Measurements from ENCODE around the gene GOLGA6A.
"Not testable (repeated sequence)": the region's sequence is repeated elsewhere in the genome, so short reads cannot be mapped to it uniquely, and the experiment has no call there.

GOLGA6A gene

DNA sequence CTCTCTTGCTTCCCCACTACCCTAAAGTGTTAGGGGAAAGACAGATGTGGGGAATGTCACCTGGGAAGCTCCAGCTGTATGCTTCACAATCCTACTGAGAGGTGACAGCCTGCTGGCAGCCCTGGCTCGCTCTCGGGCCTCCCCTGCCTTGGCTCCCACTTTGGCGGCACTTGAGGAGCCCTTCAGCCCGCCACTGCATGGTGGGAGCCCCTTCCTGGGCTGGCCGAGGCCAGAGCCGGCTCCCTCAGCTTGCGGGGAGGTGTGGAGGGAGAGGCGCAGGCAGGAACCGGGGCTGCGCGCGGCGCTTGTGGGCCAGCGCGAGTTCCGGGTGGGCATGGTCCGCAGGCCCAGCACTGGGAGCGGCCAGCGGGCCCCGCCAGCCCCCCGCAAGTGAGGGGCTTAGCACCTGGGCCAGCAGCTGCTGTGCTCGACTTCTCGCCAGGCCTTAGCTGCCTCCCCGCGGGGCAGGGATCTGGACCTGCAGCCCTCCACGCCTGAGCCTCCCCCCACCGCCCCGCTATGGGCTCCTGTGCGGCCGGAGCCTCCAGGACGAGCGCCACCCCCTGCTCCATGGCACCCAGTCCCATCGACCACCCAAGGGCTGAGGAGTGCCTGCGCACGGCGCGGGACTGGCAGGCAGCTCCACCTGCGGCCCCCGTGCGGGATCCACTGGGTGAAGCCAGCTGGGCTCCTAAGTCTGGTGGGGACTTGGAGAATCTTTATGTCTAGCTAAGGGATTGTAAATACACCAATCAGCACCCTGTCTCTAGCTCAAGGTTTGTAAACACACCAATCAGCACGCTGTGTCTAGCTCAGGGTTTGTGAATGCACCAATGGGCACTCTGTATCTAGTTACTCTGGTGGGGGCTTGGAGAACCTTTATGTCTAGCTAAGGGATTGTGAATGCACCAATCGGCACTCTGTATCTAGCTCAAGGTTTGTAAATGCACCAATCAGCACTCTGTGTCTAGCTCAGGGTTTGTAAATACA, 29.8 kb downstream of the GOLGA6A start:
- DNase-seq, result not testable (repeated sequence)

DNA sequence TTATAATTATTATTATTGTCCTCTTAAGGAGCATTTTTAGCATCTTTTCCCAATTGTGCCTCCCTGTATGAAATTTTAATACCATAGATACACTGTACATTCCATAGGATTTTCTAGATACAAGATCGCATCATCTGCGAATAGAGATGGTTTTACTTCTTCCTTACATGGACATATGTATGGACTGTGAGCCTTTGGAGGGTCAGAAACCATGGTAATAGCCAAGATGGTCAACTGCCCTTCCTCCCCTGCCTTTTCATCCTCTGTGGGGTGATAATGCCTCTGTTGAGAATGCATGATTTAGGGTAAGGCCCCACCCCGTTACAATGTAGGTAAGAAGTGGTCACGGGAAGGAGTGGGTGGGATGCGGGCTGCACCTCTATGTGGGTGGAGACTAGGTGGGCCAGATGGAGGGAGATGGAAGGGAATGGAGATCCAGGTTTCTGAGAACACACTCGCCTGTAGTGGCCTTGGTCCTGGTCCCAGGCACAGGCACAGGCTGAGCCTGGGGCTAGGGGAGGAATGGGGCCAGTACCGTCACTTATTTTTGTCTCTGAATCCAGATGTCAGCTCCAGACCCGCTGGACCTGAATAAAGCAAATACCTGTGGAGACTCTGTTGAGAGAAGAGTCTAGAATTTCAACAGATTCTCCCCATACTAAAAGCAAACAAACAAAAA, 31.7 kb downstream of the GOLGA6A start:
- DNase-seq, result no peak

DNA sequence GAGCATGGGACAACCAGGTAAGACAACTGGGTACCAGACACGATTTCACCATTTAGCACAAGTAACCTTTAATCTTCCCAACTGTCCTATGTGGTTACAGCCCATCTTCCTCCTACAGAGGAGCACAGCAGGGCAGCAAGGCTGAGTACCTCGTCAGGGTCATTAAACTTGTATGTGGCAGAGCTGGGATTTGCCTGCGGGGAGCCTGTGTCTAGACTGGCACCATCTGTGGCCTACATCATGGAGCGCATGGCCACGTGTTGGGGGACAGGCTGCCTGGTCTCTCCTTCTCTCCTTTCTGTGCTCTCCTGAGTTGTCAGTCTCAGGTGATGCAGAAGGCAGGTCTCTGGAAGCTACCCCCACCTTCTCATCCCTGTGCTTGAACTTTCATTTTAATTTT, 32.2 kb downstream of the GOLGA6A start:
- DNase-seq, result no peak

DNA sequence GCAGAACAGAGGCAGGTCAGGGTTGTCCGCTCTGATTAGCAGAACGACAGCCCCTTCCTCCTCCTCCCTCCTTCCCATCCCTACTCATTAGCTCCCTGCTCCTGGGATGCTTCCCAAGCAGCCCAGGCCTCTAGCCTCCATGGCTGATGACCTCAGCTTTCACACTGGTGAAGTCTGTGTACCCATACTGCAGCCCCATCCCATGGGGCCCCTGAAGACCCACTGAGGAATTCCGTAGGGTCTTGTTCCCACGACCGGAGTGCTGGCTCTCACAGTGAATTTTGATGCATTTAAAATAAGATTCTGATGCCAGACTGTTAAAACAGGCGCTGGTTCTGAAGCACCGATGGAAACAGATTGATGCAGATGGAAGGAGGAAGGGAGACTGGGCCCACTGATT, 36.1 kb downstream of the GOLGA6A start:
- DNase-seq, result no peak

DNA sequence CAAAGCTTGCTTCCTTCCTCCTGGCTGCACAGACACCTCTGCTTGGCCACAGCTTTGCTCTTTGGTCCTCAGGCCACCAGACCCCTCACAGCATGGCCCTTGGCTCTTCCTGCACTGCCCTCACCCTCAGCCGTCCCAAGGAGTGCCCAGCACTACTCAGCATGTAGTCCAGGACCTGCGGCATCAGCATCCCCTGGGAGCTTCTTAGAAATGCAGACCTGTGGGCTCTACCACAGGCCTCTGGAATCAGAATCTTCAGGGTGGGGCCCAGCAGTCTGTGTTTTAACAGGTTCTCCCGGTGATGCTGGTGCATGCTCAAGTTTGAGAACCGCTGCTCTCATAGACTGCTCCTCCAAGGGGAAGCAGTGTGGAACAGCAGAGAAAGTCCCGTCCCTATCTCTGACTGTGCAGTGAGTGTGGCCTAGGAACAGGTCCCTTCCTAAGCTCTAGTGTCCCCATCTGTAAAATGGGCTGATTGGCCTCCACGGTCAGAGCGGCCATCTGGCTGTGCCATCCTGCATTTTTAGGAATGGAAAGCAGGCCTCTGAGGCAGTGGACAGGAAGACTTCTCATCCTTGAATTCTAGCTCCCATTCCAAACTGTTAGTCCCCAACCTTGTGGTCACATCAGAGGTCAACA, 36.6 kb downstream of the GOLGA6A start:
- no peak for DNase-seq

DNA sequence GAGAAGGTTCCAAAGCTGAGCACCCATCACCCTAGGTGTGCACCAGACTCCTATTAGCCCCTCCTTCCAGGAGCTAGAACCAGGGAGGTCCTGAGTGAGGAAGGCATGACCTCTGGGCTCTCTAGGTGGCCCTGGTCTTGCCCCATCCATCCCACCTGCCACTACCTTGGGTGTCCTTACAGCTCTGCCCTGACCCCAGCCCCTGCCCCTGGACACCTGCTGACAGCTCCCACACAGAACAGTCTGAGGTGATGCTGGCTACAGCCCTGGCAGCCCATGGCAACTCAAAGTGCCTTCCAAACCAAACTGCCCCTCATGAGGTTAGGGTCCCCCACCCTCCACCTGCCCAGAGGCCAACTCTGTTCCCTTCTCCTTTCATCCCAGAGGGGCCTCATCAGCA, 37.2 kb downstream of the GOLGA6A start:
- DNase-seq, result no peak

DNA sequence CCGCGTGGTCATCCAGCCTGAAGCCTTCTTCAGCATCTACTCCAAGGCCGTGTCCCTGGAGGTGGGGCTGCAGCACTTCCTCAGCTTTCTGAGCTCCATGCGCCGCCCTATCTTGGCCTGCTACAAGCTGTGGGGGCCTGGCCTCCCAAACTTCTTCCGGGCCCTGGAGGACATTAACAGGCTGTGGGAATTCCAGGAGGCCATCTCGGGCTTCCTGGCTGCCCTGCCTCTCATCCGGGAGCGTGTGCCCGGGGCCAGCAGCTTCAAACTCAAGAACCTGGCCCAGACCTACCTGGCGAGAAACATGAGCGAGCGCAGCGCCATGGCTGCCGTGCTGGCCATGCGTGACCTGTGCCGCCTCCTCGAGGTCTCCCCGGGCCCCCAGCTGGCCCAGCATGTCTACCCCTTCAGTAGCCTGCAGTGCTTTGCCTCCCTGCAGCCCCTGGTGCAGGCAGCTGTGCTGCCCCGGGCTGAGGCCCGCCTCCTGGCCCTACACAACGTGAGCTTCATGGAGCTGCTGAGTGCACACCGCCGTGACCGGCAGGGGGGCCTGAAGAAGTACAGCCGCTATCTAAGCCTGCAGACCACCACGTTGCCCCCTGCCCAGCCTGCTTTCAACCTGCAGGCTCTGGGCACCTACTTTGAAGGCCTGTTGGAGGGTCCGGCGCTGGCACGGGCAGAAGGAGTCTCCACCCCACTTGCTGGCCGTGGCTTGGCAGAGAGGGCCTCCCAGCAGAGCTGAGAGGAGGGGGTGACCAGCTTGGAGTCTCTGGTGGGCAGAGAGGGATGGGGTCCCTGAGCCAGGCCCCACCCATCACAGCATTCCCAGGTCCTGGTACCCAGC, 37.9 kb downstream of the GOLGA6A start:
- DNase-seq, result no peak

DNA sequence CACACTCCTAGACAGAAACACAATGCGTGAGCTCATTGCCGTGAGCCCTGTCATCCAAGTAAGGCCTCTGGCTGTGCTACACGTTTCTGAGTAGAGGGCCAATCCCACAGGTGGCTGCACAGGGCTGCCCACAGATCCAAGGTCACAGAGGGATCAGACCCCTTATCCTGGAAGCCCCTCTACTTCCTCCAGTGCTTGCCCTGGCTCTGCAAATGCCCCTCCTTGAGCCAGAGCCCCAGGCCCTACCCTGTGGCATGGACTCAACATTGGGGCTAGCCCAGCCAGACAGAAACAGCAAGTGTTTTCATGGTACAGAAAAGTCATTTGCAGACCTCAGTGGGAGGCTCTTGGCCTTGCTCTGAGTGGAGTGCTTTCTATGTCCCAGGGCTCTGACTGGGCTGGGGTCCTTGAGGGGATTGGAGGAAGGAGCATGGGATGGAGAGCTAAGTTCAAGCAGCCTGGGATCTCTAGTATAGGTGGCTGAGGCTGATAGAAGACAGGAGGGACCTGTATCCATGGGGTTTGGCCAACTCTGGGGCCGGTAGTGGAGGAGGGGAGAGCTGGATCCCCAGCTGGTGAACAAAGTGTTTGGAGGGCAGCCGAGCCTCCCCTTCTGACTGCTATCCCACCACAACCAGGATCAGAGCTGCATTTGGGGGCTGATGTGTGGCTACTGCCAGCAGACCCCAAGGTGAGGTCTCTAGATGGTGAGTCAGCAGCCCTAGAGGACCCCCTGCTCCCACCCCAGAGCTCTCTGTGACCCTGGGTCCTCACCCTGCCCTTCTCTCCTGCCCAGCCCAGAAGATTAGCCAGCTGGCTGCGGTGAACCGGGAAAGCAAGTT, 38.7 kb downstream of the GOLGA6A start:
- DNase-seq, result no peak

DNA sequence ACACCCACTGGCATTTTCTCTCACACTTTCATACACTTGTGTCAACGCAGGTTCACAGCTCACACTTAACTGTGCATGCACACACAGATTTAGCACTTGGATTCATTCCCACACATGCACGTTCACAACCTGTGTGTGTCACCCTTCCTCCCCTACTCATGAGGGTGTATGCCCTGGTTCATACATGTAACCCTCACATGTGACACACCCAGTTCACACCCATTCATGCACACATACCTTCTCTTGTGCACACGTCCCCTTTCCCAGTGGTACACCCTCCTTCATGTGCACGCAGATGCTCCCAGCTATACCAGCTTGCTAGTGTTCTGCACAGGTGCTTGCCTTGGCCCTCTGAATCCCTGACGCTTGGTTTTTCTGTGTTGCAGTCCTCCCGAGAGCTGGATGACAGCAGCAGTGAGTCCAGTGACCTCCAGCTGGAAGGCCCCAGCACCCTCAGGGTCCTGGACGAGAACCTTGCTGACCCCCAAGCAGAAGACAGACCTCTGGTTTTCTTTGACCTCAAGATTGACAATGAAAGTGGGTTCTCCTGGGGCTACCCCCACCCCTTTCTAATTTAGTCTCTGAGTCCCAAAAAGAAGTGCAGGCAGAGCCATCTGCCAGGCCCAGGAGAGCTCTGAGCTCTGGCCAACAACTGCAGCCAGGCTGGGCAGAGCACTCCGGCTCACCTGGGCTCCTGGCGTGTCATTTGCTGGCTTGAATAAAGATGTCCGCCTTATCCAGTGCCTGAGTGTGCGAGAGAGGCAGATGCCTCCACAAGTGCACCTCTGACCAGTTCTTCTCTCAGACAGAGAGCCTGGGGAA, 39.5 kb downstream of the GOLGA6A start:
- DNase-seq, result no peak

DNA sequence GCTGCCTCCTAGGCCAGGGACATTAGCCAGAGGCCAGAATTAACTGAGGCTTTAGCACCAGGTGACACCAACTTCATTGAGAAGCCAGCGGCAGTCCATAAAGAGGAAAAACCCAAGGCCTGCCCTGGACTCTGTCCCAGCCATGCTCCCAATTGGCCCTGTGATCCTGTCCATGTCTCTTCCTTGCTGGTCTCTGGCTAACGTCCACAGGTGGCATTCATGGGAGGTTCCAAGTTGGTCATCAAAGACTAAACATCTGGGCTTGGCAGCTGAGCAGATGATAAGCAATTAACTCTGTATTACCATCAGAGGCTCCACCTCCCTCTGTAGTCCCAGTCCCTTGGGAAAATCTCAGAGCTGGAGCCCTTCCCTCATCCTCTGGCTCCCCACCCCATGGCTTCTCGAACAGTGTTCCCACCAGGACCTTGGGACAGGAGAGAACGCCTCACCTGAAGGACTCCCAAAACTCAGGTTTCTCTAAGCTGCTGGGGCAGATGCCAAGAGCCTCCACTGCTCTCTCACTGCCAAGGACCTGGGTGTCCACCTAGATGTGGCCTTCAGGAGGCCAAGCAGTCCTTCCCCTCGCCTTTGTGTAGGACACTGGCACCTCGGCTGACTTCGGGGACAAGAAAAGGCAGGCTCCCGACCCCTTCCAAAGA, 40.4 kb downstream of the GOLGA6A start:
- DNase-seq, result no peak

DNA sequence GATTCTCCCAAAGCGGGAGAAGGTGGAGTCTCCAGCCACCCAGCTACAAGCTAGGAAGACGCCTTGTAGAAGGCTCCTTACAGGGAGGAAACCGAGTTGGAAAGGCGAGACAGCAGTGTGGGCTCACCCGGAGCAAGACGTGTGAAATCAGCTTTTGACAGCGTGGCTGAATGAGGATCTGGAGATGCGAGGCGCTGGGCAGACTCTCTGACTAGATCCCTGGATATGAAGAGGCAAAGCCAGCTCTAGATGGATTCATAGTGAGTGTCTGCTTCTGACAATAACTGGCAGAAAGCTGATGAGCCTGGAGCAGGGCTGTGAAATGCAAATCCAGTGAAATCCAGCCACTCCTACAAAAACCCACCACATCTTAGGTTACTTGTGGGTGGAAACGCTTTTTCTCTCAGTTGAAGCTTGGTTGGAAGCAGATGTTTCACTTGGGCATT, 41.0 kb downstream of the GOLGA6A start:
- no peak for DNase-seq

DNA sequence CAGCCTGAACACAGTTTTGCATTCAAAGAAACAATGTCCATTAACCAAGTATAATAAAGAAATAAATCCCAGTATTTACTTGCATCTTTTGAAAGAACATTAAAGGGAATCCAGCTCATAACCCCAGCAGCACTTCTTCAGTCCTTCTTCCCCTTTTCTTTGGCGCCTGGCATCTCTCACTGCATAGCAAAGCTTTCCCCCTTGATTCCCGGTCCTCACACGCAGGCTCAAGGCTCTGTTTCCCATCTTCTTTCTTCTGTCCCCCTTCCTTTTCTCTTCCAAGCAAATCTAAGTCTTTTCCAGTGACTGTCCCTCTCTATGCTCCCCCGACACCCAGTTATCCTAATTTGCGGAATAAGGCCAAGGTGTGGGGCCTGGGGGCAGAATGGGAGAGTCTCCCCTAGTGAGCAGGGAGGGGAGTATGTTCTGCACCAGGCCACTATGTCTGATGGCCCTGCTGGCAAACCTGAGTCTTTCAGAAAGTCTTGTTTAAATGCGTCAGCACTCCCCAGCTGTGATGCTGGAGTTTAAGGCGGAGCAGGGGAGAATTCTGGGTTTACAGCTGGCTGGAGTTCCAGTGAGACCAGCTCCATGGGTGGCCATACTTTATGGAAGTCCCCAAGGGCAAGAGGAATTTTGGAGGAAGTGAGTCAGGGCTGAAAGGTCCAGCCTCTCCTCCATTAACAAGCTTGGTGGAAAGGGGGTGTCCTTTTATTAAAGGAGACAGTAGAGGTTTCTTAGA, 42.1 kb downstream of the GOLGA6A start:
- DNase-seq, result no peak

DNA sequence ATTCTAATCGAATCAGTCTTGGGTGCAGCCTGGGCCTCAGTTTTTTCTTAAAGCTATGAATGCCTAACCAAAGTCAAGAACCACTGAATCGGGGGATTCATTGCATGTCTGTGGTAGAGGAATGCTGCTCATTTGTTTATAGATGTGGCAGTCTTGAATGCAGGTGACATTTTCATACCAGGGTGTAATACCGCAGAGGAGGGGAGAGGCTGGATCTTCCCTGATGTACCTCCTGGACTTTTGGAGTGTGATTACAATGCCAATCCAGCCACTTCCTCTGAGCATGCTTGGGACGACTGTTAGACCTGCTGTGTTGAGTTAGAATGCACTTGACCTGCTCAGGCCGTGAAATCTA, 42.7 kb downstream of the GOLGA6A start:
- DNase-seq, result no peak

DNA sequence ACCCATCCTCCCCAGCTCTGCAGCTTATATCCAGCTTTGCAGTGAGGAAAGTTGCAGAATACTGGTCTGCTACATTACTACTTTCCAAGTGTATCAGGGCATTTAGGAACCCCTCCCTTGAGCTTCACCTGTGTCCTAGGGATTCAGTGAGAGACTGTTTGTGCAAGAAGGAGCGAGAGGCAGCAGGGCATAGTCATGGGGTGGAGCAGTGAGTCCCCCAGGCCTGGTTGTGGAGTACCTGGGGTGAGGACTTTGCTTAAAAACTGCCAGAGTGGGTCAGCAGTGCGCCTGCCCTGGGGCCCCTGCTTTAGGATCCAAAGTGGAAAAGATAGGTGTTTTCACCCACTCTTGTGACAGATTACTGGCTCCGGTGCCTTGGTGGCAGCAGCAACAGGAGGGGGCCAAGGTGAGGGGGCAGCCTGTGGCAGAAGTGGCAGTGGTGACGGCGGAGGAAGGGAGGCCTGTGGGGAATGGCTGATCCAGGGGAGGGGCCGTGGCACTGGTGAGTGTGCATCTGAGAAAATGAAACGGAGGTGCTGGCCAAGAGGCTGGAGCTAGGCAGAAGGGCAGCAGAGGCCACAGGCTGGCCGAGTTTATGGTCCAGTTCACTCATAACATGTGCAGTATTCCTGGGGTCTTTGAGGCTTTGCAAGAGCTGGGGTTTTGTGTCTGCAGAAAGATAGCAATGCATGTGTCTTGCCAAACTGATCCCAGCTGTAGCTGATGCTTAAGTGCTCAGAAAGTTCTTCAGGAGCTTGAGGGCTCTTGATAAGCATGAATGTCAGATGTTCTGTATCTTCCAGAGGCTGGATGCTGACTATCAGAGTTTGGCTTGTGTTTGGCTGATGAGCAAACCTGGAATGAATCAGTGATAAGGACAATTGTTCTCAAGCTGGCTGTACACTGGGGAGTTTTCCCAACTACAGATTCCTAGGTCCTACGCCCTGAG, 43.4 kb downstream of the GOLGA6A start:
- DNase-seq, result no peak

DNA sequence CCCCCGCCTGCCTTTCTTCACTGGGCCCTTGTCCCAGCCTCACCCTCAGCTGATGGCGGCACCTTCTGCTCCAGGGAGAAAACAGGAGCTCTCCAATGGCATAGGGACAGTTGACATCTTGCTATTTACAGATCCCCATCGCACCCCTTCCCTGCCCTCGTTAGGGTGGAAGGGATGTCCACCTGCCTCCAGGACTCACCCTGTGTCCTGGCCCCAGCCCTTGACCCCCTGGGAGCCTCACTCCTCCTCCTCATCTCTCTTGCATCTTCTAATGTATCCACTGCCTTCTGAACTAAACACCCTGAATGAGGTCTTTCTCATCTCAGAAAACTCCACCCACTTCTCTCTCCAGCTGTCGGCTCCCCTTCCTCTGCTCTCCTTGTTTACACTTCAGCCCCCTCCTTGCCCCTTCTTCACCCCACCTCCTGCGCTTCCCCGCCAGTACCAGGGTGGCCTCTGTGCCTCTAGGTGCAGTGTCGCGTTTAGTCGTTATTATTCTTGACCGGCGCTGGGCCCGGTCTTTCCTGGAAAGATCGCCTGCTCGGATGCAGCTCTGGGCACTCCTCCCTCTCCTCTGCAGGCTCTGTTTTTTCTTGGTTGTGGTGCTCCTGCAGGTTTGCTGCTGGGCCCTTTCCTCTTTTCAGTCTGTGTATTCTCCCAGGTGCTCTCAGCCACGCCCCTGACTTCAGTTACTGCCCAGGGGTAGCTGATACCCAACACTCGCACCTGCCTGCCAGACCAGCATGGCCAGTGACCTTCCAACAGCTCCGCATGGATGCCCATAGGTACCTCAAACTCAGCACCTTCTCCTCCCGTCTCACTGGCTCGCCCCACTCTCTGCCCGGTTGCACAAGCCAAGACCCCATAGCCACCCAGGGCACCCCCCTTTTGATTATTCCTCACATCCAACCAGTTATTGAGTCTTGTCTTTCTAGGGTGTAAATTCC, 44.9 kb downstream of the GOLGA6A start:
- no peak for DNase-seq

DNA sequence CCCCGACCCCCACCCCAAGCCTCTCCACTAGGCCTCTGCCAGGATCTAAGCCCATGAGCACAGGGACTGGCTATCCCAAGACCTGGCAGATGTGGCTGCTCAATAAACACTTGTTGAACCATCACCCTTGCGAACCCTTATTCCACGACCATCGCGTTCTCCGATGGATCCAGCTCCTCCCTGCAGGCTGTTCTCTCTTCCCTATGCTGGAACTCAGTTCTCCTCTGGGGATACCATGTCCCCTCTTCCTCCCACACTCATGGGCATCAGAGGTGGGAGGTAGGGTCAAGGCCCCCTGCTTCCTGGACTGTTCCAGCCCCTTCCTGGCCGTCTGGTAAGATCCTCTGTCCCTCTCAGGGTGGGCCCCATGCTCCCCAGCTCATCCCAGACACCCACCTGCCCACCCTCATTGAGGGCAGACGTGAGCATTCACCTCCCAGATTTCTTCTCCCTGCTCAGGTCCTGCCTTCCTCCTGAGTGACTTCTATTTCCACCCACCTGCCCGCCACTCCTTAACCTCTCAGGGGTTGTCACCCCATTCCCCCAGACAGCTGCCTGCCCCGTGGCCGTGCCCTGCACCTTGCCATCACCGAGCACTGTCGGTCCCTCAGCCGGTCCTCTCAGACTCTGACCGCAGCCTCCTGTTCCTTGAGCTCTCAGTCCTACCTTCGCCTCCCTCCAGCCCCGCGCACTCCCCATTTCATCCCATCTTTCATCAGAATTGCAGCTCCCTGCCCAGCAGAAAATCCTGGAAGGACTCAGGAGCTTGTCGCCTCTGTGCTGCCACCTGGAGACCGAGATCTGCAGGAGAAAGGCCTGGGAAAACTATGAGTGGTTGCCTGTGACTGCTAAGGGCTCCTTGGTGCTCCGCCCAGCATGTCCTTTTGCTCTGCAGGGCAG, 45.8 kb downstream of the GOLGA6A start:
- DNase-seq, result no peak
